H9 (cell line): Measurements from ENCODE around the gene CDC42SE1. TPM values are rescaled to one million over a fixed set of nuclear protein-coding genes. Genes with fewer than 3 reads are reported as not detected.

Experiments
- DNase-seq: peaks from one replicate; pipeline ENCODE4 v3.0.0-alpha.2; 2017
- H2AFZ ChIP-seq: one replicate; pipeline ENCODE4 v1.6.1; 2013; ENCODE audit warnings: mild to moderate bottlenecking, low read length, control low read depth, moderate library complexity
- H2AK5ac ChIP-seq: 2 replicates; pipeline ENCODE4 v1.6.1; 2013; ENCODE audit warnings: low read length, control low read depth, mixed read lengths; ENCODE audit not compliant: insufficient read length
- H2BK120ac ChIP-seq: one replicate; pipeline ENCODE4 v1.6.1; 2013; ENCODE audit warnings: low read depth, mild to moderate bottlenecking, low read length, control low read depth, inconsistent platforms; ENCODE audit not compliant: poor library complexity, severe bottlenecking
- H2BK12ac ChIP-seq: 2 replicates; pipeline ENCODE4 v1.6.1; 2013; ENCODE audit warnings: low read length, control low read depth, mixed read lengths, low read depth; ENCODE audit not compliant: insufficient read length
- H2BK15ac ChIP-seq: 2 replicates; pipeline ENCODE4 v1.6.1; 2013; ENCODE audit warnings: low read depth, low read length, control low read depth
- H2BK20ac ChIP-seq: one replicate; pipeline ENCODE4 v1.6.1; 2013; ENCODE audit warnings: low read depth, mild to moderate bottlenecking, low read length, control low read depth, inconsistent platforms; ENCODE audit not compliant: poor library complexity, severe bottlenecking
- H2BK5ac ChIP-seq: 2 replicates; pipeline ENCODE4 v1.6.1; 2013; ENCODE audit warnings: low read length, control low read depth, mixed read lengths; ENCODE audit not compliant: insufficient read length
- H3K14ac ChIP-seq: 2 replicates; pipeline ENCODE4 v1.6.1; 2013; ENCODE audit warnings: low read length, control low read depth; ENCODE audit not compliant: insufficient read depth
- H3K18ac ChIP-seq: 2 replicates; pipeline ENCODE4 v1.6.1; 2013; ENCODE audit warnings: low read depth, mild to moderate bottlenecking, mixed read lengths, low read length, control low read depth; ENCODE audit not compliant: insufficient read length
- H3K23ac ChIP-seq: 2 replicates; pipeline ENCODE4 v1.6.1; 2013; ENCODE audit warnings: low read length, control low read depth, mixed read lengths, low read depth; ENCODE audit not compliant: insufficient read length
- H3K23me2 ChIP-seq: 2 replicates; pipeline ENCODE4 v1.6.1; 2013; ENCODE audit warnings: low read depth, mild to moderate bottlenecking, mixed read lengths, low read length, control low read depth; ENCODE audit not compliant: insufficient read length, poor library complexity, severe bottlenecking
- H3K27ac ChIP-seq: 2 replicates; pipeline ENCODE4 v1.5.1; 2013; ENCODE audit warnings: low read length, control low read depth, mixed read lengths, low read depth; ENCODE audit not compliant: insufficient read length
- H3K27me3 ChIP-seq: 2 replicates; pipeline ENCODE4 v1.6.1; 2013; ENCODE audit warnings: low read length, control low read depth, inconsistent platforms; ENCODE audit not compliant: insufficient read depth
- H3K4ac ChIP-seq: 2 replicates; pipeline ENCODE4 v1.6.1; 2013; ENCODE audit warnings: low read depth, mild to moderate bottlenecking, control low read depth, inconsistent platforms, low read length, moderate library complexity
- H3K4me1 ChIP-seq: 2 replicates; pipeline ENCODE4 v1.6.1; 2013; ENCODE audit warnings: low read length, control low read depth, inconsistent platforms; ENCODE audit not compliant: insufficient read depth
- H3K4me2 ChIP-seq: 2 replicates; pipeline ENCODE4 v1.6.1; 2013; ENCODE audit warnings: low read length, control low read depth, mixed read lengths; ENCODE audit not compliant: insufficient read length, insufficient read depth
- H3K56ac ChIP-seq: 2 replicates; pipeline ENCODE4 v1.6.1; 2013; ENCODE audit warnings: low read depth, mild to moderate bottlenecking, mixed read lengths, low read length, control low read depth; ENCODE audit not compliant: insufficient read length
- H3K79me1 ChIP-seq: 2 replicates; pipeline ENCODE4 v1.6.1; 2013; ENCODE audit warnings: low read depth, mild to moderate bottlenecking, moderate library complexity, low read length, control low read depth, inconsistent platforms; ENCODE audit not compliant: insufficient read depth, poor library complexity, severe bottlenecking
- H3K79me2 ChIP-seq: 2 replicates; pipeline ENCODE4 v1.6.1; 2013; ENCODE audit warnings: low read length, control low read depth, inconsistent platforms; ENCODE audit not compliant: insufficient read depth
- H3K9ac ChIP-seq: 2 replicates; pipeline ENCODE4 v1.6.1; 2013; ENCODE audit warnings: low read length, control low read depth, mixed read lengths; ENCODE audit not compliant: insufficient read length; ENCODE audit errors: extremely low read depth
- H3K9me3 ChIP-seq: one replicate; pipeline ENCODE4 v1.6.1; 2013; ENCODE audit warnings: low read depth, low read length, inconsistent platforms; ENCODE audit not compliant: control insufficient read depth
- H3T11ph ChIP-seq: one replicate; pipeline ENCODE4 v1.6.1; 2013; ENCODE audit warnings: mild to moderate bottlenecking, low read length, control low read depth, inconsistent platforms
- H4K20me1 ChIP-seq: one replicate; pipeline ENCODE4 v1.6.1; 2013; ENCODE audit not compliant: control insufficient read depth, insufficient read length, insufficient read depth
- H4K5ac ChIP-seq: 2 replicates; pipeline ENCODE4 v1.6.1; 2013; ENCODE audit warnings: low read depth, mild to moderate bottlenecking, mixed read lengths, low read length, control low read depth; ENCODE audit not compliant: insufficient read length
- H4K8ac ChIP-seq: replicated peaks from 2 replicates; pipeline ENCODE4 v1.6.1; 2013; ENCODE audit warnings: low read length, control low read depth, mixed read lengths, low read depth; ENCODE audit not compliant: insufficient read length
- H4K91ac ChIP-seq: 2 replicates; pipeline ENCODE4 v1.6.1; 2013; ENCODE audit warnings: low read depth, mild to moderate bottlenecking, moderate library complexity, mixed read lengths, low read length, control low read depth; ENCODE audit not compliant: insufficient read length
- H3K27ac Mint-ChIP-seq, 3 experiments: 2 replicates in 2 of 3; 3 replicates in 1 of 3; pipeline ENCODE4 v1.8.0; 2020 to 2021; ENCODE audit warnings: mixed read lengths in 3 of 3, mild to moderate bottlenecking in 1 of 3, moderate library complexity in 1 of 3
- H3K27me3 Mint-ChIP-seq: 2 replicates; pipeline ENCODE4 v1.8.0; 2021; ENCODE audit warnings: low read depth, mild to moderate bottlenecking, moderate library complexity, mixed read lengths
- H3K36me3 Mint-ChIP-seq, 3 experiments: 2 replicates in 2 of 3; 3 replicates in 1 of 3; pipeline ENCODE4 v1.8.0; 2020 to 2021; ENCODE audit warnings: low read depth in 3 of 3, mixed read lengths in 3 of 3; ENCODE audit not compliant: insufficient read depth in 1 of 3
- H3K4me1 Mint-ChIP-seq, 2 experiments: 2 replicates each; pipeline ENCODE4 v1.8.0; 2020; ENCODE audit warnings: mixed read lengths in 2 of 2
- H3K4me3 Mint-ChIP-seq, 2 experiments: 2 replicates in 1 of 2; 3 replicates in 1 of 2; pipeline ENCODE4 v1.8.0; 2020 to 2021; ENCODE audit warnings: mild to moderate bottlenecking in 2 of 2, mixed read lengths in 2 of 2, moderate library complexity in 1 of 2
- H3K9me3 Mint-ChIP-seq, 2 experiments: 2 replicates in 1 of 2; 3 replicates in 1 of 2; pipeline ENCODE4 v1.8.0; 2020; ENCODE audit warnings: mild to moderate bottlenecking in 2 of 2, mixed read lengths in 2 of 2, moderate library complexity in 1 of 2
- WGBS: extraction: QIAGEN DNeasy Blood & Tissue Kit; methylation state at CpG from one replicate; pipeline ENCODE4 v1.1.7; 2013; ENCODE audit warnings: missing lambda C conversion rate, low lambda C conversion rate, mixed read lengths; ENCODE audit not compliant: insufficient read length; ENCODE audit errors: extremely low coverage; 5-methylcytosine and 5-hydroxymethylcytosine counted together
- total RNA-seq: library from RNA; stranded (reverse); gene quantifications from 2 replicates; pipeline ENCODE4 v1.2.1, GENCODE V29; 2021
- TF ChIP-seq, protein P1 (sequence below): fragments of 200-600 bp; sonication (generic); conservative IDR thresholded peaks from 3 replicates; pipeline ENCODE4 v1.8.0; 2021; ENCODE audit warnings: antibody characterized with exemption, mild to moderate bottlenecking

CDC42SE1 gene
- total RNA-seq, 1 experiment from 2014 or later = 87.3 TPM

DNA sequence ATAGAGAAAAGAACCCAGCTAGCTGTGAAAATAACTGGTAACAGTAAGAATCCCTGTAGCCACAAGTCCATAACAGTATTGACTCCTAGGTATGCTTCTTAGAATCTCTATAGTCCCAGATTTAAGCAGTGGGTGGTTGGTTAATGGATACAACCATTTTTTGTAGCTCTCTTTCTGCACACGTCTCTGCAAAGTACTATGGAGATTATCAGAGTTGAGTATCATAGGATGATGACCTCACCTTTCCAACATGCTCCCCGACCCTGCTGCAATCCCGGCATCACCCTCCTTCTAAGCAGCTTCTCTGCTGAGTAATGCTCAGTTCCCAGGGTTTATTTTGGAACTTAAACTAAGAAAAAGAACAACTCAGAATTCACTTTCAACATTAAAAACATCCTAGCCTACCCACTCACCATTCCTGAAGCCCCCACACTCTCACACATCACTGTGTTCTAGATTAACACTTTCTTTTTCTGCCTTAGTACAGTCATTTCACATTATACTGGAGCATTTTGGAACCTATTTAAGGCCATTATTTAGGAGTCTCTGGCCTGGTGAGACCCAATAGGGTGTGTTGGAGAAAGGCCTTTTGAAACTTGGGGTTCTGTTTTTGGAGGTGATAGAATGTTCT, 3.4 kb upstream of the CDC42SE1 start:
- Mint-ChIP-seq H3K9me3 (no peaks in the 10 kb centered on the region), H3K27me3 (no peaks in the 10 kb centered on the region), H3K4me3 (peak overlapping the region in 1 of 2 experiments; percentile 98; a peak in 2 of 5 replicates), H3K27ac (peak overlapping the region in 2 of 3 experiments; percentile 59 to 83; a peak in 2 of 7 replicates), H3K36me3 (peaks cover 10 to 31% (median 25%) of the 10 kb centered on the region in 3 experiments; a peak in 6 of 7 replicates), H3K4me1 (peaks cover 32 to 37% of the 10 kb centered on the region in 2 experiments)
- Histone ChIP-seq H3K56ac (no peak overlapping the region), H3K79me2 (peaks cover 24% of the 10 kb centered on the region; the same call in 1 of the 2 replicates), H3K27ac (no peak overlapping the region), H3K79me1 (peaks cover 3% of the 10 kb centered on the region), H4K5ac (no peak overlapping the region), H3K18ac (no peak overlapping the region), H3K14ac (no peak overlapping the region), H3K4me1 (peaks cover 4% of the 10 kb centered on the region; the same call in 1 of the 2 replicates), H2BK20ac (no peak overlapping the region), H2BK12ac (no peak overlapping the region), H3K4me2 (no peak overlapping the region), H3K9ac (no peak overlapping the region), H3K23me2 (peaks cover 20% of the 10 kb centered on the region), H3K27me3 (no peaks in the 10 kb centered on the region), H3T11ph (no peak overlapping the region), H3K4ac (no peak overlapping the region), H3K9me3 (no peaks in the 10 kb centered on the region), H4K20me1 (no peaks in the 10 kb centered on the region), H2BK5ac (no peak overlapping the region), H2AK5ac (no peak overlapping the region), H2BK120ac (no peak overlapping the region), H2BK15ac (no peak overlapping the region), H2AFZ (no peak overlapping the region), H4K91ac (no peak overlapping the region), H3K23ac (no peak overlapping the region), H4K8ac (no peak overlapping the region)
- TF ChIP-seq, protein P1, sequence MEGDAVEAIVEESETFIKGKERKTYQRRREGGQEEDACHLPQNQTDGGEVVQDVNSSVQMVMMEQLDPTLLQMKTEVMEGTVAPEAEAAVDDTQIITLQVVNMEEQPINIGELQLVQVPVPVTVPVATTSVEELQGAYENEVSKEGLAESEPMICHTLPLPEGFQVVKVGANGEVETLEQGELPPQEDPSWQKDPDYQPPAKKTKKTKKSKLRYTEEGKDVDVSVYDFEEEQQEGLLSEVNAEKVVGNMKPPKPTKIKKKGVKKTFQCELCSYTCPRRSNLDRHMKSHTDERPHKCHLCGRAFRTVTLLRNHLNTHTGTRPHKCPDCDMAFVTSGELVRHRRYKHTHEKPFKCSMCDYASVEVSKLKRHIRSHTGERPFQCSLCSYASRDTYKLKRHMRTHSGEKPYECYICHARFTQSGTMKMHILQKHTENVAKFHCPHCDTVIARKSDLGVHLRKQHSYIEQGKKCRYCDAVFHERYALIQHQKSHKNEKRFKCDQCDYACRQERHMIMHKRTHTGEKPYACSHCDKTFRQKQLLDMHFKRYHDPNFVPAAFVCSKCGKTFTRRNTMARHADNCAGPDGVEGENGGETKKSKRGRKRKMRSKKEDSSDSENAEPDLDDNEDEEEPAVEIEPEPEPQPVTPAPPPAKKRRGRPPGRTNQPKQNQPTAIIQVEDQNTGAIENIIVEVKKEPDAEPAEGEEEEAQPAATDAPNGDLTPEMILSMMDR = no peak
- no CpG with 5 or more reads among the region's 3 CpGs for WGBS
- no peak for DNase-seq
